Parathyroid adenoma (tissue), 2 donors: ENCODE measurements around the gene DNAL1.
"Not testable (repeated sequence)": the region's sequence is repeated elsewhere in the genome, so short reads cannot be mapped to it uniquely, and the experiment has no call there.

Experiments used
- H2AFZ ChIP-seq: fragments of 300-600 bp; sonication (generic); one replicate; pipeline ENCODE4 v1.7.0; 2017; ENCODE audit warnings: antibody characterized with exemption, mild to moderate bottlenecking
- H3K27ac ChIP-seq: fragments of 300-600 bp; sonication (generic); one replicate; pipeline ENCODE4 v1.7.0; 2017
- H3K27me3 ChIP-seq: fragments of 300-600 bp; sonication (generic); one replicate; pipeline ENCODE4 v1.7.0; 2017; ENCODE audit warnings: low read length; ENCODE audit not compliant: control insufficient read depth, insufficient read depth
- H3K36me3 ChIP-seq: fragments of 300-600 bp; sonication (generic); one replicate; pipeline ENCODE4 v1.7.0; 2017; ENCODE audit warnings: low read length; ENCODE audit not compliant: control insufficient read depth, insufficient read depth
- H3K4me1 ChIP-seq: fragments of 300-600 bp; sonication (generic); one replicate; pipeline ENCODE4 v1.7.0; 2017; ENCODE audit warnings: control low read depth
- H3K4me2 ChIP-seq: fragments of 300-600 bp; sonication (generic); one replicate; pipeline ENCODE4 v1.7.0; 2017; ENCODE audit warnings: low read length
- H3K4me3 ChIP-seq: fragments of 300-600 bp; sonication (generic); one replicate; pipeline ENCODE4 v1.7.0; 2017; ENCODE audit warnings: low read depth, low read length
- H3K79me2 ChIP-seq: fragments of 300-600 bp; sonication (generic); one replicate; pipeline ENCODE4 v1.7.0; 2017; ENCODE audit warnings: control low read depth
- H3K9ac ChIP-seq: fragments of 300-600 bp; sonication (generic); one replicate; pipeline ENCODE4 v1.7.0; 2017; ENCODE audit warnings: mild to moderate bottlenecking
- H3K9me3 ChIP-seq: fragments of 300-600 bp; sonication (generic); one replicate; pipeline ENCODE4 v1.7.0; 2017; ENCODE audit warnings: low read length; ENCODE audit not compliant: control insufficient read depth
- CTCF ChIP-seq: fragments of 300-600 bp; sonication (generic); IDR thresholded peaks from one replicate; pipeline ENCODE4 v1.7.0; 2017; ENCODE audit warnings: antibody characterized with exemption, mild to moderate bottlenecking
- donor health status: primary hyperparathyroidism.

DNAL1 gene

GRCh38 chr14:73695997-73696396, 51.2 kb downstream of the DNAL1 start:
- H3K9me3 ChIP-seq, result no peaks in the 10 kb centered on the region
- H3K4me2 ChIP-seq, result no peak overlapping the region
- H3K4me1 ChIP-seq, result no peaks in the 10 kb centered on the region
- no peak overlapping the region for H3K9ac ChIP-seq
- no peak for TF ChIP-seq CTCF
- no peaks in the 10 kb centered on the region for H3K27me3 ChIP-seq
- no peak overlapping the region for H2AFZ ChIP-seq
- H3K36me3 ChIP-seq, result no peaks in the 10 kb centered on the region
- no peak overlapping the region for H3K27ac ChIP-seq
- H3K79me2 ChIP-seq, result no peaks in the 10 kb centered on the region
- no peak overlapping the region for H3K4me3 ChIP-seq

- Histone ChIP-seq H3K27ac (no peak overlapping the region), H3K9ac (no peak overlapping the region), H2AFZ (no peak overlapping the region), H3K9me3 (no peaks in the 10 kb centered on the region), H3K4me2 (no peak overlapping the region), H3K4me1 (no peaks in the 10 kb centered on the region), H3K36me3 (no peaks in the 10 kb centered on the region), H3K27me3 (no peaks in the 10 kb centered on the region), H3K79me2 (no peaks in the 10 kb centered on the region), H3K4me3 (no peak overlapping the region)
- no peak for TF ChIP-seq CTCF
Measured at GRCh38 chr14:73696466-73697400, 51.9 kb downstream of the DNAL1 start.

- no peak for TF ChIP-seq CTCF
- Histone ChIP-seq H3K36me3 (no peaks in the 10 kb centered on the region), H3K4me3 (no peak overlapping the region), H3K4me1 (no peaks in the 10 kb centered on the region), H3K9me3 (no peaks in the 10 kb centered on the region), H3K79me2 (no peaks in the 10 kb centered on the region), H3K27ac (no peak overlapping the region), H3K9ac (no peak overlapping the region), H2AFZ (no peak overlapping the region), H3K4me2 (no peak overlapping the region), H3K27me3 (no peaks in the 10 kb centered on the region)
Measured at GRCh38 chr14:73700325-73700724, 55.5 kb downstream of the DNAL1 start.

GRCh38 chr14:73708076-73708475, 63.3 kb downstream of the DNAL1 start:
- H3K4me3 ChIP-seq, H3K4me1 ChIP-seq, H3K36me3 ChIP-seq, H3K4me2 ChIP-seq, H3K79me2 ChIP-seq, H2AFZ ChIP-seq, H3K9ac ChIP-seq, H3K9me3 ChIP-seq, H3K27me3 ChIP-seq, H3K27ac ChIP-seq: not testable (repeated sequence)

- Histone ChIP-seq H3K27me3 (no peaks in the 10 kb centered on the region), H3K27ac (no peak overlapping the region), H3K9ac (no peak overlapping the region), H3K36me3 (no peaks in the 10 kb centered on the region), H2AFZ (no peak overlapping the region), H3K4me3 (no peak overlapping the region), H3K79me2 (no peaks in the 10 kb centered on the region), H3K4me2 (no peak overlapping the region), H3K4me1 (peaks cover 10% of the 10 kb centered on the region), H3K9me3 (no peaks in the 10 kb centered on the region)
- TF ChIP-seq CTCF, result no peak
Measured at GRCh38 chr14:73709904-73710469, 65.2 kb downstream of the DNAL1 start.
